NCI-H187 (cell line): Measurements from ENCODE around the gene SH3D21.

ENCODE experiments used
- DNase-seq, 2 experiments: peaks; one replicate each; lab custom pipeline; 2025; lab: John Stamatoyannopoulos, UW

SH3D21 gene

DNA sequence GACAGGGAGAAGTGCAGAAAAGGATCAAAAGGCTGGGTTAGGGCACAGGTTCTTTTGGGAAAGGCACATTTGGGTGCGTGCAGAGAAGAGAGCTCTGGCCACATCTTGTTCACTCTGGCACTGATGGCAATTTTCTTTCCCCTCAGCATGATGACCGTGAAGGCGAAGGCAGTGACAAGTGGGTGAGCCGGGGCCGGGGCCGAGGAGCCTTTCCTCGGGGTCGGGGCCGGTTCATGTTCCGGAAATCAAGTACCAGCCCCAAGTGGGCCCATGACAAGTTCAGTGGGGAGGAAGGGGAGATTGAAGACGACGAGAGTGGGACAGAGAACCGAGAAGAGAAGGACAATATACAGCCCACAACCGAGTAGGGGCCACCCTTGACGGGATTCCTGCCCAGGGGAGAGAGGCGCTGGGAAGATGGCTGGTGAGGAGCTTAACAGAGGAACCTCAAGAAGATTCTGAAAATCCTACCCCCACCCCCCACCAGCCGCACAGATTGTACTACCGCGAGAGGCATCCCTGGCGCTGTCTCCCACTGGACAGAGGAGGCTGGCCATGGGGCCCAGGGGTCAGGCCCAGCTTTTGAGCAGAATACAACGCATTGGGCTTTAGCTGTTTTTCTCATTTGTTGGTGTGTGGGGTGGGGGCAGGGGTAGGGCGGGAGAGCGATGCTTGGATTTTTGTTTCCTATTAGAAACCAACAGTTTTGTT, 2.4 kb upstream of the SH3D21 start:
- no peak for DNase-seq

DNA sequence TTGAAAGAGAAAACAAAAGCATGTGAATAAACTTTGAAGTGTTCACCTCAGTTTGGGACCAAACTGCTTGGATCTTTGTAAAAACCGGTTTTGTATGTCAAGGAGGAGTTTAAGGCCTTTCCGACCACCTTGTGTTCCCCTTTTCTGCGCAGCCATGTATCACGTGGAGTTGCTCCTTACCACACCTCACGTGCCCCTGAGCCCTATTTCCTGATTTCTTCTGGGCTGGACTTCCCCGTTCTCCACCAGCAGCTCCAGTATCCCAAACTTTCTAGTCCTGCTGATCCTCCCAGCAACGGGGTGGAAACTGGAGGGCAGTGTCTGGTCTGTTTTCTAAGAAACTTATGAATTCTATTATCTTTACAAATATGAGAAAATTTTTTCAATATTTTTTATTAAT, 1.6 kb upstream of the SH3D21 start:
- DNase-seq, result no peak

DNA sequence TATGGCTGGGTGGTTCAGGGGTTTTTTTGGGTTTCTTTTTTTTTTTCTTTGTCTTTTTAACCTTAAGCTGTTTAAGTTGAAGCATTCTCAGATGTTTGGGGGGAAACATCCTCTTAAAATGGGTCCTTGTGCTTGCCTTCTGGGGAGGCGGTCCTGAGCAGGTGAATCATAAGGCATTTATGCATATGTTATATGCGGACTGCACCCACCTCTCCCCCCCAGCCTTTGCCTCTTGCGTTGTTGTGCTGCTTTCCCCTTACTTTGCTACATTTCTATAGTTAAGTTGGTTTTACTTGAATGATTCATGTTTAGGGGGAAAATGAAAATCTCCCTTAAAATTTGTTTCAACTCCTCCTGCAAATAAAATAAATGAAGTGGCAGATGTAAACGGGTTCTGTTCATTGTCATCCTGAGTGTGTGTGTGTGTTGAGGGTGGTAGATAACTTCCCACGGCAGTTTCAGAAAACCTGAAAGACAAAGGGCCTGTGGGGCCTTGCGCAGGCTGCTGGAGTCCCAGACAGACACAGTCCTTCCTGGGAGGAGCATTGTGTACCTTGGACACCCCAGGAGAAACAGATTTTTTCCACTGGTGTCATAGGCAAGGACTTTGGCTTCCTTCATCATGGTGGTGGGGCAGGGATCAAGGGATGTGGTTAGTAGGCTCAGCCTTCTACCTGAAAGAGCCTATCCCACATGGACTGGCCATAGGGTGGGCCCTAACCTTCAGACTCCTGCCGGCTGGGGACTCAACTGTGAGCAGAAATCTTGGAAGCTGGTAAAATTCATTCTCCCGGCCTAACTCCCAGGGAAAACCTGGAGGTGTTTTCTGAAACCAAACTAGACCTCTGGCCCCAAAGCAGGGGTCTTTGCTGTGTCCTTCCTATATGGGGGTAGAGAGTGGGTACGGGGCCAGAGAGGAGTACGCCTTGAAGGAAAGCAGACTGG, 926 bp upstream of the SH3D21 start:
- no peak for DNase-seq

DNA sequence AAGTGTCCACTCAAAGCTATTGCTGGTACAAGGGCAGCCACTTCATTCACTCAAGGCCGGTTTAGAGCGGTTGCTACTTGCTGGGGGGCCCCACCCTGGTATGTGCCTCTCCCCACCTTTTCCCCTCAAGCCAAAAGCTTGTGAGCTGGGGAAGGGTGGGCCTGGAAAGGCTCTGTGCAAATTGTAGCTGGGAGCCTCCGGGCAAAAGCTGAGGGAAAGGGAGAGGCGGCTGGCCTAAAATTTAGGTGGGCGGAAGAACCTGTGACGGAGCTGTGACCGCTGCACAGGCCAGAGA, 306 bp upstream of the SH3D21 start:
- DNase-seq, result no peak

DNA sequence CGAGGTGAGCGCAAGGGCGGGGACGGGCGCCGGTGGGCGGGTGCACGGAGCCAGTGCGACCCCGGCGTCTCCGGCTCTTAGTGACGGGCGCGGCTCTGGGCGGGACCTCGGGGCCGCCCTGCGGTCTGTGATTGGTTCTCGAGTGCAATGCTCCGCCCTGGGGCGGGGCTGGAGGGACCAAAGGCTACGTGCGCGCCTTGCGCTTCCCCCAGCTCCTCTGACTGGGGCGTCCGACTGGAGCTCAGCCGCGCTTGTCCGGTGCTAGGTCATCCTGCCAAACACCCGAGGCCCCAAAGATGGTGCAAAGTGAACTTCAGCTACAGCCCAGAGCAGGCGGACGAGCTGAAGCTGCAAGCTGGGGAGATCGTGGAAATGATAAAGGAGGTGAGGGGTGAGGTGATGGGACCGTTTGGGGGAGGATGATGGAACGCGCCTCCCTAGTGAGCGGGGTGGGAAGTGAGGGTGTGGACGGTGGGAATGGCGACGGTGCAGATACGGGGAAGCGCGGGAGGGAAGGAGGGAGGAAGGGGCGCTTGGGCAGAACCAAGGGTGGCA, 811 bp downstream of the SH3D21 start:
- DNase-seq, result peak; percentile 72 to 86

DNA sequence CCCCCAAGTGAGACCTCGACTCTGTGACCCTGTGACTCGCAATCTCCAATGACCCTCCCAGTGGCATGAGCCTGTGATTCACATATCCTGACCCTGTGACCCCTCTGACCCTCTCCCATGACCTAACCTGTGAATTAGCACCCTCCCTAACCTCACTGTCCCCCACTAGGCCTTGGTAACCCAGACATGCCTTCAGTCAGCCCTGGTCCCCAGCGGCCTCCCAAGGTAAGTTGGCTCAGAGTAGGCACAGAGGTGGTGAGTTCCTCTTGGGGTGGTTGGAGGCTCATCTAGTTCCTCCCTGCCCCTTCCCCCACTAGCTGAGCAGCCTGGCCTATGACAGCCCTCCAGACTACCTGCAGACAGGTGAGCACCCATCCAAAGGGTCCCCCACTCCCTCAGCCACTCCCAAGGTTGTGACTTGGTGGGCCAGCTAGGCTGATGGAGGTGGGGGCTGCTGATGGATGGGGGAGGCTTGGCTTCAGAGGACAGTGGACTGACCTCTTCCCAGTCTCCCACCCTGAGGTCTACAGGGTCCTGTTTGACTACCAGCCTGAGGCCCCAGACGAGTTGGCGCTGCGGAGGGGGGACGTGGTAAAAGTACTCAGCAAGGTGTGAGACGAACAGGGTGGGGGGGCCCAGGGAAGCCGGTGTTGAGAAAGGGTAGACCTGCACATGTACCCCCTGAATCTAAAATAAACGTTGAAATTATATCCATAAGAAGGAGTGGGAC, 1.6 kb downstream of the SH3D21 start:
- no peak for DNase-seq

DNA sequence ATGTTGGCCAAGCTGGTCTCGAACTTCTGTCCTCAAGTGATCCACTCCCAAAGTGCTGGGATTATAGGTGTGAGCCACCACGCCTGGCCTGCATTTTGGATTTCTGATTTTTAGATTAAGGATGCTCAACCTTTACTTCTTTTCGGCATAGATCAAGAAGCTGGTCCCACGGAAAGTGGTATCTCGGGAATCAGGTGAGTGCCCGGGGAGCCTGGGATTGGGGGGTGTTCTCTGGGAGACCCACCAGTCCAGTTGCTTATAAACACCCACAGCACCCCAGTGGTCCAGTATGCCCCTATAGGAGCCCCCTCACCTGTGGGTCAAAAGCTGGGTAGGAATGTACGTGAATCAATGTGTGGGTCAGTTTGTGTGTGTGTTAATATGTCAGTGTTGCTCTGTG, 3.2 kb downstream of the SH3D21 start:
- no peak for DNase-seq

DNA sequence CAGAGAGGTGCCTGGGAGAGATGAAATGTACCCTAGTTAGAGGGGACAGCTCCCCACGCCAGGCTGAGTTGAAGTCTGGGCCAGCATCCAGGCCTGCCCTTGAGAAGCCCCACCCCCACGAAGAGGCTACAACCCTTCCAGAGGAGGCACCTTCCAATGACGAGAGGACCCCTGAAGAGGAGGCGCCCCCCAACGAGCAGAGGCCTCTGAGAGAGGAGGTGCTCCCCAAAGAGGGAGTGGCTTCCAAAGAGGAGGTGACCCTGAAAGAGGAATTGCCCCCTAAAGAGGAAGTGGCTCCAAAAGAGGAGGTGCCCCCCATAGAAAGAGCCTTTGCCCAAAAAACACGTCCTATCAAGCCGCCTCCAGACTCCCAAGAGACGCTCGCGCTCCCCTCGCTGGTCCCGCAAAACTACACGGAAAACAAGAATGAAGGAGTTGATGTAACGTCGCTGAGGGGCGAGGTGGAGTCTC, 14.2 kb downstream of the SH3D21 start:
- DNase-seq, result no peak

DNA sequence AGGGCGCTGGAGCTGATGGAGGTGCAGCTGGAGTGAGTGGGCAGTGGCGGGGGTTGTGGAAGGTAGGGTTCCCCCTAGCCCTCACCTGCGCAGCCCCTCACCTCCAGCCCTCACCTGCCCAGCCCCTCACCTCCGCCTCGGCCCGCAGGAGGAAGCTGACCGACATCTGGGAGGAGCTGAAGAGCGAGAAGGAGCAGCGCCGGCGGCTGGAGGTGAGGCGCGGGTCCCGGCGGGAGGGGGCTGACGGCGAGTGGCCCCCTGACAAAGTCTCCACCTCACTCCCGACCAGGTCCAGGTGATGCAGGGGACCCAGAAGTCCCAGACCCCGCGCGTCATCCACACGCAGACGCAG, 14.6 kb downstream of the SH3D21 start:
- no peak for DNase-seq

DNA sequence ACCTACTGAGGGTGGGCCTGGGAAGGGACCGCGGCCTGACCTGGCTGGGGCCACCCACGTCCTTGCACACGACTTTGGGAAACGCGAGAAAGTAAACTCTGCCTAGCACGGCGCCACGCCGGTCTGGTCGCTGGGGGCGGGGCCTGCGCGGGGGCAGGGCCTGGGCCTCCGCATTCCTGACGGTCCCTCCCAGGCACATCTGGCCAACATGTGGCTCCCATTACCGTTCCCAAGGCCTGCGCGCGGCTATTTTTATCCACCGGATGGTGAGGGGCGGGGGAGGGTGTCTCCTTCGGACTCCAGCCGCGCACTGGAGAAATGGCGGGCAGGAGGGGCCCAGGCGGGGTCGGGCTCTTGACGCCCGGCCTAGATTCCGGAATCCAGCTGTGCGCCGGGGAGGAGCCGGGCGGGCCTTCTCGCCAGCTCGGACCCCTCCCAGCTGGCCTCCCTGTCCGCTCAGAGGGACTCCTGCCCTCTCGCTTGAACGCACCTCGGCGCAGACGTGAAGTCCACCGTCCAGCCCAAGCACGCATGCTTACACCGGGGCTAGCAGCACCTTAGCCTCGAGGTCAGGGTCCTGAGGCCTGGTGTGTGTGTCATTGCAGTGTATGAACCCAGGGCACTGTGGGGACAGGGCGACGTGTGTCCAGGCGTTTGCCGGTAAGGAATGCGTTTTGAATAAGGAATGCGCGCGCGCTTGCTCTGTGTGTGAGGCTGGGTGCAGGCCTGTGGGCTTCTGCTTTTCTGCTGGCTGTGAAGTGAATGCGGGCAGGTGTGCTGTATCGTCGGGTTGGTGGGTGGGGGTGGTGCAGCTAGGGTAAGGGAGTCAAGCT, 15.2 kb downstream of the SH3D21 start:
- no peak for DNase-seq

DNA sequence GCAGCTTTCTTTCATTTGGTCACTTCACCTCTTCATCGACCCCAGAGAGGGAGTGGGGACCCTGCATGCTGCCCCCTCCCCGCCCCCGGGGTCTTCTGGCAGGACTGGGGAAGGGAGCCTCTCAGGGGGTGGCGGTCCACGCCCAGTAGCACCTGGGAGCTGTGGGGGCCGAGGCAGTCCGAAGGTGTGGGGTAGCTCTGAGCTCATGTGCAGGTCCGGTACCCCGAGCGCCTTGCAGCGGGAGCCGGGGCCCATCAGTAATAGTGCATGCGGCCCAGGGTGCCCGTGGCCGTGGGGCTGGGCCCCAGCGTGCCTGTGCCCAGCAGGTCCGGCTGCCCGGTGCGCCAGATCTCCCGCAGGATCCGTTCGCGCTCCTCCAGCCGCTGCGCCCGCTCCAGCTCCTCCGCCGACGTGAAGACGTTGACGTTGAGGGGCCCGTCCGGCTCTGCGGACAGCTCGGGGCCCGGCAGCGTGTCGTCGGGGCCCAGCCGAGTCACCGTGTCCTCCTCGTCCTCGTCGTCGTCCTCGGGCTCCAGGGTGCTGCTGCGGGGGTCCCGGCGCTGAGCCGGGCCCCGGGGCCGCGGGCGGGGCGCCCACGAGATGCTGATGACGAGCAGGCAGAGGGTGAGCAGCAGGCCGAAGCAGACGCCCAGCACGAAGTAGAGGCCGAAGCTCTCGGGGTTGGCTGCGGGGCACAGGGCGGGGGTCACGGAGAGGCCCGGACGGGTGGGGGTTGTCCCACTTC, 16.0 kb downstream of the SH3D21 start:
- no peak for DNase-seq

DNA sequence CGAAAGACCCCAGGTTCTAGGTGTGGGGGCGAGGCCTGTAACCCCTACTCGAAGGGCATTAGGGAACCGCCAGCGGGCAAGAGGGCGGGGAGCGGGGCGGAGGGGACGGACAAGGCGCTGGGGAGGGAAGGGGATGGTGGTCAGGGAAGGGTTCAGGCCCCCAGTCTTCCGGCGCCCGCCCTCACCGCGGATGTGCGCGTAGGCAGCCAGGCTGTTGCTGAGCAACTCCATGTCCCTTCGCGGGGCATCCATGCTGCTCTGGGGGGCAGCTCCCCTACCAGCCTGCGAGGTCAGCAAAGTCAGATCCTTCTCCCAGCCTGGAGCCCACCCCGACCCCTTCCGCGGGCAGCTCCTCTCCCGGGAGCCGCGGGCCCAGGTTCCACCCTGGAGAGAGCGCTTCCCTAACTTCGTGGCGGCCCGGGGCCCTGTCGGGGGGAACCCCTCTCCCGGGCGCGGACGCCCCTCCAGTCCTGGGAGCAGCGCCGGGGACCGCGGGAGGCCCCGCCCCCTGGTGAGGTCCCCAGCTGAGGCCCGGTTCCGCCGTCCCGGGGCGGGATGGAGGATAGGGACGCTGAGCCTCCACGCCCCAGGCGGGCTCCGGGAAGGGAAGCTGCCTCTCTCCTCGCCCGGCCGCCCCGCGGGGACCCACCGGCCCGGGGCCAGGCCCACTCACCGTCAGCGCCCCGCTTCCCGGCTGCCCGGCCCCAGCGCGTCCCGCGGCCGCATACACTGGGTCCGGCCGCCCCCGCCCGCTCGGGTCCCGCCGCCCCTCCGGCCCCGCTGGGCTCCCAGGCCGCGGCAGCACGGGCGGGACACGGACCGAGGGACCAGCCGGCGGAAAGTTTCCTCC, 16.8 kb downstream of the SH3D21 start:
- no peak for DNase-seq

DNA sequence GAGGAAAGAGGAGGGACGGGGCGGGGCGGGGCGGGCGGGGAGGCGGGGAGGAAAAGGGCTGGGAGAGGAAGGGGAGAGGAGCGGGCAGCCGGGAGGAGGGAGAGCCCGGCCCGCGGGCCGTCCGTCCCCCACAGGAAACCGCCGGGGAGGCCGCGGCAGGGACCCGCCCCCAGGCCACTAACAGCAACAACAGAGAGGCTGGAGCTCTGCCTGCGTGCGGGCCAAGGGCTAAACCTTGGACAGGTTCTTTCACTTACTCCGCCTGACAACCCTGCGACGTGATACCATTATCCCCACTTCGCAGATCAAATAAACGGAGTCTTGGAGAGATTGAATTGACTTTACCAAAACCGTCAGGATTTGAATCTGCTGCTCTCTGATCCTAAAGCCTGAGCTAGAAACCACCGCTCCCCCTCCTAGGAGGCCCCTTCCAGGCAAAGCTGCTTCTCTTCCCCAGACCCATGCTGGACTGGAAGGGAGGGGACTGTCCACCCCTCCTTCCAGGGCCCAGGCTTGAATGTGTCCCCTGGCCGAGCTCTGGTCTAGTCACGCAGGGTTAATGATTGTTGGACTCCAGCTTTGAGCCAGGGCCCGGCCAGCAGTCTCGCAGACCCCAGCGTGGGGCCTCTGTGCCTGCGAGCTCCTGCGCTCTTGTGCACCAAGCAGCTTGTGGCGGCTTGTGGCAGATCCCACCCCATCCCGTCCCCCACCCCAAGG, 17.6 kb downstream of the SH3D21 start, which contains the start of gene EVA1B:
TSS of gene EVA1B (minus strand) at position 10 of the 717 bp plus-strand sequence. CDS start 608 bp downstream, outside the sequence.
- DNase-seq, result no peak

DNA sequence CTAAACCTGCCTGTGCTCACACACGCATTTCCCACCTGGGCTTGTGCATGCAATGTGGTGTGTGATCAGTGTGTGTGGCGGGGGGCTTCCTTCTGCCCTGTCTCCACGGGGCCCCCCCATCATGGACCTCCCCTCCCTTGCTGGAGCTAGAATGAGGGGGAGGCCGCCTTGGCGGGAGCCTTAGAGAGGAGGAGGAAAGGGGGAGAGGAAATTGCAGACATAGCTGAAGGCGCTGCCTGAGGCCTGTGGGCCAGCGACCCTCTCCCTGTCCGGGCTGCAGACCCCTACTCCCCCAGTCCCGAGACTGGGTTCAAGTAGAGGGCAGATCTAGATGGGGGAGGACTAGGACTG, 18.2 kb downstream of the SH3D21 start:
- no peak for DNase-seq

DNA sequence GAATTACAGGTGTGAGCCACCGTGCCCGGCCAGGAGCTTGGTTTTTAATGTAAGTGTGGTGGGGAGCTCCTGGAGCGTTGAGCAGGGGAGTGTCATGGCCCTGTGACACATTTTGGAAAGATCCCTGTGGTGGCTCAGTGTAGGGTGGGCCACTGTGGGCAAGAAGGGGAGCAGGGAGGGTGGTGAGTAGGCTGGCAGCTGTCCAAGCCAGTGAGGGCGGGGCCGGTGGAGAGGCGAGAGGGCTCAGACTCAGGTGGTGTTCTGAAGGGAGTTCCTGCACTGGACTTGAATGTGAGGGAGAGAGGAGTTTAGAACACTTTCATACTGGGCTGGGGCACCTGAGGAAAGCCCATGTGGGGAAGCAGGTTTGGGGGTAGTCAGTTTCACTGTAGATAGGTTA, 20.3 kb downstream of the SH3D21 start:
- no peak for DNase-seq

DNA sequence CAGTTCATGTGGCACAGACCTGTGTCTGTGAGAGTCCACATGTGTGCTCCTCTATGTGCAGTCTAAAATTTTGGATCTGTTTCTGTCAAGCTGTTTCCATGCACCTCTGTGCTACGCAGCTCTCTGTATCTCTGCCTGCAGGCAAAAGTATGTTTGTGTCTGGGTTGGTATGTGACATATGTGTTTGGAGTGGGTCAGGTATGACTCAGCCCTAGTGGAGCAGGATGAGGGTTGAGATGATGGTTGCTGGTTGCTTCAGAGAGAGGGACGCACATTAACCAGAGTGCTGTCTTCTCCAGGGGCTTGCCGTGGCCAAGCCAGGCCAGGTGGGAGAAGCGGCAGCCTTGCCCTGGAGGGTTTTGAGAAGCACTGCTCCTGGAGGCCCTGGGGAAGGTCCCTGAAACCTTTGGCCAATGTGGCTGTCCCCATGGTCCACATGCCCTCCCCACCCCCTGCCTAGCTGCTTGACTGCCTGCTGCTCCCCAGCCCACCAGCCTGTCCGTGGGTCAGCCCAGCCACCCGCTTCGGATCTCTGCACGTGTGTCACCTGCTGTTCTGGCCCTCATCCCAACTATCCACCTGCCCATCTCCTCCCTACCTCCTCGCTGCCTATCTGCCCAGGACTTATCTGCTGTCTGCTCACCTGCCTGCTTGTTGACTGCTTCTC, 21.4 kb downstream of the SH3D21 start:
- DNase-seq, result no peak

DNA sequence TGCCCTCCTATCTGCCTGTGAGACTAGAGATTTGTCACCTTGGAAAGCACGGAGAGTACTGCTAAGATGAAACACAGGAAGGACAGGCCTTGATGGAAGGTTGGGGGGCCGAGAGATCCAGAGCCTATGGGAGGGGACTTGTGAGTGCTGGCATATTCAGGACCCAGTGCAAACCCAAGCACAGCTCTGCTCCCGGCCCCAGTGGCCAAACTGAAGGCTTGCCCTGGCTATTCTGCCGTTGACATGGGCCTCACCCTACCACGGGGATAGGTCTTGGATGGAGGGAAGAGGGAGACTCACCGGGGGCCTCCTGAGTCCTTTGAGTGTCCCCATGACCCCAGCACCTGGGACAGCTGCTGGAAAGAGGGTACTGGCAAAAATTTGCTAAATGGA, 21.9 kb downstream of the SH3D21 start:
- no peak for DNase-seq

DNA sequence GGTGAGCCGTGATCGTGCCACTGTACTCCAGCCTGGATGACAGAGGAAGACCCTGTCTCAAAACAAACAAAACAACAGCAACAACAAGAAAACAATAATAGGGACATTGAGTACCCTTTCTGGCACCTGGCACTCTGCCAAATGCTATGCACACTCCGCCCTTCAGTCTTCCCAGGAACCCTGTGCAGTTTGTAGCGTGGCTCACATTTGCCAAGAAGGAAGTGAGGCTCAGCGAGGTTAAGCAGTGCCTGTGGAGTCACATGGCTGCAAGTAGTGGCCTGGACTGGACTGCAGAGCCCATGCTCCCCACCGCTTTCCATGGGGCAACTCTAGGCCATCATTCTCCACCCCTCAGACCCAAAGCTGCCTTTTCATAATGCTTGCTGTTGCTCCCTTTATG, 22.5 kb downstream of the SH3D21 start:
- no peak for DNase-seq

DNA sequence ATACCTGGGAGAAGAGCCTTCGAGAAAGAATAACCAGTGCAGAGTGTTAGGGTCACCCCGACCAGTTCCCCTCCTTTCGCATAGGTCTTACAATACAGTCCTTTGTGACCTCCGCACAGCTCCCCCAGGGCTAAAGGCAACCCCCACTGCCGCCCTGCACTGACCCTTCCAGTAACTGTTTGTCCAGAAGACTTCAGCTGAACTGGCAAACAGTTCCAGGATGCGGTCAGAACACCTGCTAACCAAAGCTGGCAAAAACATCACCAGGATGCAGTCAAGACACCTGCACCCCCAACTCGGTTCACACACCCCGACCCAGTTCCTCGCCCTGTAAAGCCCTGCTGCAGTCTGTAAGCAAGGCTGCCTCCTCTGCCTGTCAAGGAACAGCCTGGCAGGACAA, 23.6 kb downstream of the SH3D21 start:
- DNase-seq, result no peak
